ENCODE measurements around the gene PCDH8. TPM values are rescaled to one million over a fixed set of nuclear protein-coding genes. Genes with fewer than 3 reads are reported as not detected.

PCDH8 gene
- total RNA-seq, 1 experiment from 2014 or later = 2.1 TPM

- H2BK20ac ChIP-seq (ENCODE audit: low read depth, low read length, poor library complexity, severe bottlenecking) = no peak overlapping the region
- Mint-ChIP-seq H3K4me3 (no peak overlapping the region), H3K27me3 (ENCODE audit: low read depth) (peaks cover 5% of the 10 kb centered on the region), H3K9me3 (no peaks in the 10 kb centered on the region; a peak in 1 of 5 replicates), H3K4me1 (peaks cover 55 to 65% of the 10 kb centered on the region in 2 experiments), H3K36me3 (ENCODE audit: insufficient read depth in 1 of 3, low read depth in 3 of 3) (no peaks in the 10 kb centered on the region; a peak in 1 of 7 replicates), H3K27ac (peak overlapping the region in 1 of 3 experiments; percentile 41; a peak in 1 of 7 replicates)
- TF ChIP-seq CTCF (conservative IDR thresholded peaks at IDR 0.05) = no peak
- no peaks in the 10 kb centered on the region for H3K23me2 ChIP-seq (ENCODE audit: insufficient read length, low read depth, low read length, poor library complexity, severe bottlenecking)
- H2BK15ac ChIP-seq (ENCODE audit: low read depth, low read length) = no peak overlapping the region
- no peak overlapping the region for H2BK5ac ChIP-seq (ENCODE audit: insufficient read length, low read length)
- H4K20me1 ChIP-seq (ENCODE audit: control insufficient read depth, insufficient read depth, insufficient read length) = no peaks in the 10 kb centered on the region
- H3K56ac ChIP-seq (ENCODE audit: insufficient read length, low read depth, low read length) = no peak overlapping the region
- H3K9me3 ChIP-seq (ENCODE audit: control insufficient read depth, low read depth, low read length) = no peaks in the 10 kb centered on the region
- H4K91ac ChIP-seq (ENCODE audit: insufficient read length, low read depth, low read length) = no peak overlapping the region
- no peak overlapping the region for H2AFZ ChIP-seq (ENCODE audit: low read length)
- no peak overlapping the region for H2BK12ac ChIP-seq (ENCODE audit: insufficient read length, low read depth, low read length)
- no peak overlapping the region for H3T11ph ChIP-seq (ENCODE audit: low read length)
- no peaks in the 10 kb centered on the region for H3K79me1 ChIP-seq (ENCODE audit: insufficient read depth, low read depth, low read length, poor library complexity, severe bottlenecking)
- H3K14ac ChIP-seq (ENCODE audit: insufficient read depth, low read length) = no peak overlapping the region
- H3K9ac ChIP-seq (ENCODE audit: extremely low read depth, insufficient read length, low read length) = no peak overlapping the region
- H3K4ac ChIP-seq (ENCODE audit: low read depth, low read length) = no peak overlapping the region
- H2AK5ac ChIP-seq (ENCODE audit: insufficient read length, low read length) = no peak overlapping the region
- no peak overlapping the region for H3K23ac ChIP-seq (ENCODE audit: insufficient read length, low read depth, low read length)
- no peak overlapping the region for H4K8ac ChIP-seq (replicated peaks; ENCODE audit: insufficient read length, low read depth, low read length)
- no peak overlapping the region for H3K18ac ChIP-seq (ENCODE audit: insufficient read length, low read depth, low read length)
- DNase-seq = no peak
- H3K4me2 ChIP-seq (ENCODE audit: insufficient read depth, insufficient read length, low read length) = no peak overlapping the region
- no peak overlapping the region for H2BK120ac ChIP-seq (ENCODE audit: low read depth, low read length, poor library complexity, severe bottlenecking)
- H3K27me3 ChIP-seq (ENCODE audit: insufficient read depth, low read length) = no peaks in the 10 kb centered on the region
- H3K79me2 ChIP-seq (ENCODE audit: insufficient read depth, low read length) = no peaks in the 10 kb centered on the region
- H3K27ac ChIP-seq (ENCODE audit: insufficient read length, low read depth, low read length) = no peak overlapping the region
- no peak overlapping the region for H4K5ac ChIP-seq (ENCODE audit: insufficient read length, low read depth, low read length)
- peaks cover 2% of the 10 kb centered on the region; the same call in 1 of the 2 replicates for H3K4me1 ChIP-seq (ENCODE audit: insufficient read depth, low read length)
- WGBS (ENCODE audit: extremely low coverage, insufficient read length, low lambda C conversion rate) = no CpG with 5 or more reads among the region's 5 CpGs
These were observed 46.0 kb upstream of the PCDH8 start for GRCh38 chr13:52894413-52894812.
